Neutrophil (primary cell): ENCODE results near the gene SRL.

Source experiments
- H3K27ac ChIP-seq: fragments of 200-600 bp; sonication (generic); 2 replicates; pipeline ENCODE4 v1.5.1; 2016; ENCODE audit warnings: mild to moderate bottlenecking, moderate library complexity
- H3K27me3 ChIP-seq: fragments of 200-600 bp; sonication (generic); 2 replicates; pipeline ENCODE4 v1.6.0; 2016; ENCODE audit warnings: mild to moderate bottlenecking
- H3K36me3 ChIP-seq: fragments of 200-600 bp; sonication (generic); 2 replicates; pipeline ENCODE4 v1.5.1; 2017
- H3K4me1 ChIP-seq, 2 experiments: fragments of 200-600 bp in 1 of 2; sonication (generic) in 1 of 2; 1 replicate in 1 of 2; 2 replicates in 1 of 2; pipeline versions ENCODE4 v1.5.1 to v1.6.1; 2013 to 2016; ENCODE audit warnings: low read depth in 1 of 2, low read length in 1 of 2, mild to moderate bottlenecking in 1 of 2, moderate library complexity in 1 of 2; ENCODE audit not compliant: control insufficient read depth in 1 of 2, insufficient read depth in 1 of 2
- H3K4me3 ChIP-seq, 2 experiments: fragments of 200-600 bp in 1 of 2; sonication (generic) in 1 of 2; 1 replicate in 1 of 2; 2 replicates in 1 of 2; pipeline ENCODE4 v1.5.1; 2013 to 2016; ENCODE audit warnings: low read depth in 1 of 2, low read length in 1 of 2, mild to moderate bottlenecking in 1 of 2, moderate library complexity in 1 of 2
- H3K9me3 ChIP-seq: fragments of 200-600 bp; sonication (generic); 2 replicates; pipeline ENCODE4 v1.5.1; 2016
- TF ChIP-seq, protein P1 (sequence below): fragments of 200-600 bp; sonication (generic); IDR thresholded peaks from 2 replicates; pipeline ENCODE4 v1.5.1; 2016; ENCODE audit warnings: antibody characterized with exemption

SRL gene

DNA sequence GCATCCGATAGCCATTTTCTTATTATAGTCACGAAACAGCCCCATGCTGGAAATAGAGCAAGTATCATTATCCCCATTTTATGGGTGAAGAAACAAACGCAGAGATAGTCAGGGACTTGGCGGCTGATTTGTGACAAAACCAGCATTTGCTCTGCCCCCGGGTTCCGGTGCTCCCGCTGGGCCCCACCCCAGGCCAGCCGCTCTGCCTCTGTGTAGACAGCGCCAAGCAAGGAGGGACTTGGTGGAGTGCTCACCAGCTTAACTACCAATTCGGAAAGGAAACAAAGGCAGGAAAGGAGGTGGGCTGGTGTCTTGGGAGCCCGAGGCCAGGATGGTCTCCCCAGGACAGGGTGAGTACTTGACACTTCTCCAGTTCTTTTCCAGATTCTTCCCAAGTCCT lies 10.0 kb downstream of the SRL start:
- Histone ChIP-seq H3K4me1 (no peaks in the 10 kb centered on the region), H3K27me3 (no peaks in the 10 kb centered on the region), H3K27ac (no peak overlapping the region), H3K36me3 (no peaks in the 10 kb centered on the region), H3K4me3 (no peak overlapping the region), H3K9me3 (no peaks in the 10 kb centered on the region)
- TF ChIP-seq, protein P1, sequence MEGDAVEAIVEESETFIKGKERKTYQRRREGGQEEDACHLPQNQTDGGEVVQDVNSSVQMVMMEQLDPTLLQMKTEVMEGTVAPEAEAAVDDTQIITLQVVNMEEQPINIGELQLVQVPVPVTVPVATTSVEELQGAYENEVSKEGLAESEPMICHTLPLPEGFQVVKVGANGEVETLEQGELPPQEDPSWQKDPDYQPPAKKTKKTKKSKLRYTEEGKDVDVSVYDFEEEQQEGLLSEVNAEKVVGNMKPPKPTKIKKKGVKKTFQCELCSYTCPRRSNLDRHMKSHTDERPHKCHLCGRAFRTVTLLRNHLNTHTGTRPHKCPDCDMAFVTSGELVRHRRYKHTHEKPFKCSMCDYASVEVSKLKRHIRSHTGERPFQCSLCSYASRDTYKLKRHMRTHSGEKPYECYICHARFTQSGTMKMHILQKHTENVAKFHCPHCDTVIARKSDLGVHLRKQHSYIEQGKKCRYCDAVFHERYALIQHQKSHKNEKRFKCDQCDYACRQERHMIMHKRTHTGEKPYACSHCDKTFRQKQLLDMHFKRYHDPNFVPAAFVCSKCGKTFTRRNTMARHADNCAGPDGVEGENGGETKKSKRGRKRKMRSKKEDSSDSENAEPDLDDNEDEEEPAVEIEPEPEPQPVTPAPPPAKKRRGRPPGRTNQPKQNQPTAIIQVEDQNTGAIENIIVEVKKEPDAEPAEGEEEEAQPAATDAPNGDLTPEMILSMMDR, result no peak

DNA sequence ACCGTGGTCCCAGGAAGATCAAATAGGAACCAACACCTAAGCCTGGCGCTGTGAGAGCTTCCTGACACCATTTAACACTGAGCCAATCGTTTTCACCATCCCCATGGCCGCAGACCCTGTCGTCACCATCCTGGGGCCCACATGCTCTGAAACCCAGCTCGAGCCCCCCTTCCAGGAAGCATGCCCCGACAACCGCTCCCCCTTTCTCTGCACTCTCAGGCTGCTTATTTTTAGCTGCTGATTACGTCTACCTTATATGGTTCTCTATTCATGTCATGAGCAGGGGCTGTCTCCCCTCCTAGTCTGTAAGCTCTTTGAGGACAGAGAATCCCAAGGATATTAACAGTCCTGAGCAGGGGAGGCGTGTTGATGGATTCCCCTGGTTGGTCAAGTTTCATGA lies 10.5 kb downstream of the SRL start:
- Histone ChIP-seq H3K4me3 (no peak overlapping the region), H3K4me1 (no peaks in the 10 kb centered on the region), H3K27ac (no peak overlapping the region), H3K27me3 (no peaks in the 10 kb centered on the region), H3K9me3 (no peaks in the 10 kb centered on the region), H3K36me3 (no peaks in the 10 kb centered on the region)
- TF ChIP-seq, protein P1, result no peak

DNA sequence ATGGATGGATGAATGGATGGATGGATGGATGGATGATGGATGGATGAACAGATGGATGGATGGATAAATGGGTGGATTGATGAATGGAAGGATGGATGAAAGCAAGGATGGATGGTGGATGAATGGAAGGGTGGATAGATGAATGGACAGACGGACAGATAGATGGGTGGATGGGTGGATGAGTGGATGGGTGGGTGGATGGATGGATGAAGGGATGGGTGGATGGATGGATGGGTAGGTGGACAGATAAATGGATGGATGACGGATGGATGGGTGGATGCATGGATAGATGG lies 14.9 kb downstream of the SRL start:
- Histone ChIP-seq H3K36me3 (no peaks in the 10 kb centered on the region), H3K4me3 (no peak overlapping the region)

DNA sequence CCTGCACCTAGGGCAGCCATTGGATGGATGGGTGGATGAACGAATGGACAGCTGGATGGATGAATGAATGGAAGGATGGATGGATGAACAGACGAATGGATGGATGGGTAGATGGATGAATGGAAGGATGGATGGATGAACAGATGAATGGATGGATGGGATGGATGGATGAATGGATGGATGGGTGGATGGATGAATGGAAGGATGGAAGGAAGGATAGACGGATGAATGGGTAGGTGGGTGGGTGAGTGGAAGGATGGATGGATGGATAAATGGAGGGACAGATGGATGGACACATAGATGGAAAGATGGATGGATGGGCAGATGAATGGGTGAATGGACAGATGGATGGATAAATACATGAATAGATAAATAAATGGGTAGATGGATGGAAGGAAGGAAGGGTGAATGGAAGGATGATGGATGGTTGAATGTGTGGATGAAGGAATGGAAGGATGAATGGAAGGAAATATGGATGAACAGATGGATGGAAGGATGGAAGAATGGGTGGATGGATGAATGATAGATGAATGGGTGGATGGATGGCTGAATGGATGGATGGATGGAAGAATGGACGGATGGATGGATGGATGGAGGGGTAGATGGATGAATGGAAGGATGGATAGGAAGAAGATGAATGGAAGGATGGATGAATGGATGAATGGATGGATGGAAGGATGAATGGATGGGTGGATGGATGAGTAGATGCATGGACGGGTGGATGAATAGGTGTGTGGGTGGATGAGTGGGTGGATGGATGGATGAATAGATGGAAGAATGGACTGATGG lies 15.4 kb downstream of the SRL start:
- no peaks in the 10 kb centered on the region for H3K4me1 ChIP-seq
- H3K9me3 ChIP-seq, result no peaks in the 10 kb centered on the region
- TF ChIP-seq, protein P1, result no peak
- no peak overlapping the region for H3K27ac ChIP-seq
- no peak overlapping the region for H3K4me3 ChIP-seq
- no peaks in the 10 kb centered on the region for H3K36me3 ChIP-seq
- no peaks in the 10 kb centered on the region for H3K27me3 ChIP-seq

More for the DNA sequence above, 14.9 kb downstream of the SRL start:
- Histone ChIP-seq H3K27ac (no peak overlapping the region), H3K9me3 (no peaks in the 10 kb centered on the region), H3K27me3 (no peaks in the 10 kb centered on the region), H3K4me1 (no peaks in the 10 kb centered on the region)
- TF ChIP-seq, protein P1, result no peak

DNA sequence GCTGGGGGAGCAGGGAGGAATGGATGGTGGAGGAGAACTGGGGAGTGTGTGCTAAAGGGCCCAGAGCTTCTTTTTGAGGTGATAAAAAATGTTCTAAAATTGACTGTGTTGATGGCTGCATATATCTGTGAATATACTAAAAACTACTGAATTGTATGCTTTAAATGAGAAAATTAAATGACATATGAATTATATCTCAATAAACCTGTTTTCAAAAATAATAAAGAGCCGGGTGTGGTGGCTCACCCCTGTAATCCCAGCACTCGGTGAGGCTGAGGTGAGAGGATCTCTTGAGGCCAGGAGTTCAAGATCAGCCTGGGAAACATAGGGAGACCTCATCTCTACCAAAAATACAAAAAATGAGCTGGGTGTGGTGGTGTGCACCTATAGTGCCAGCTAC lies 16.8 kb downstream of the SRL start:
- H3K4me3 ChIP-seq, result no peak overlapping the region
- H3K4me1 ChIP-seq, result no peaks in the 10 kb centered on the region
- no peaks in the 10 kb centered on the region for H3K36me3 ChIP-seq
- H3K27me3 ChIP-seq, result no peaks in the 10 kb centered on the region
- TF ChIP-seq, protein P1, result no peak
- no peak overlapping the region for H3K27ac ChIP-seq
- H3K9me3 ChIP-seq, result no peaks in the 10 kb centered on the region

DNA sequence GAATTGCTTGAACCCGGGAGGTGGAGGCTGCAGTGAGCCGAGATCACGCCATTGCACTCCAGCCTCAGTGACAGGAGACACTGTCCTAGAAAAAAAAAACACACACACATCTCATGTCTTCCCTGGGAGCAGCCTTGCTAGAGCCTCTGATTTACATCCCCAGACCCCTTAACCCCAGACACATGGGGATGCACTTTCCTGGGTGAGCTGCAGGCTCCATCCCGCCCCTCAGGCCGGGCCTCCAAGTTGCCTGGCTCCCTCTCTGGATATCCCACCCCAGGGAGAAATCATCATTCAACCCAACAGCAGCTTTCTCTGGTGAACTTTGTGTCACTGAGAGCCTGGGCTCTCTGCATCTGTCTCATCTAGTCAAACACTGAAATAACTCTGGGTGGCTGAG lies 21.5 kb downstream of the SRL start:
- H3K27me3 ChIP-seq, result no peaks in the 10 kb centered on the region
- H3K4me1 ChIP-seq, result no peaks in the 10 kb centered on the region
- H3K9me3 ChIP-seq, result no peaks in the 10 kb centered on the region
- H3K36me3 ChIP-seq, result no peaks in the 10 kb centered on the region
- TF ChIP-seq, protein P1, result no peak
- H3K27ac ChIP-seq, result no peak overlapping the region
- H3K4me3 ChIP-seq, result no peak overlapping the region
